ENCODE data around the gene ZNF668.
"Not testable (repeated sequence)": the region's sequence is repeated elsewhere in the genome, so short reads cannot be mapped to it uniquely, and the experiment has no call there.

ZNF668 gene

GRCh38 chr16:31100876-31101641, 27.0 kb upstream of the ZNF668 start:
- not testable (repeated sequence) for DNase-seq

GRCh38 chr16:31099860-31100638, 26.0 kb upstream of the ZNF668 start:
- peak; percentile 16 for DNase-seq

- peak; percentile 100 for DNase-seq
These were observed 20.5 kb upstream of the ZNF668 start, which contains the start of gene VKORC1 for GRCh38 chr16:31094424-31095120. TSS of gene VKORC1 (minus strand) at chr16:31094797. CDS start at chr16:31094729, 68 bp downstream.

- no peak for DNase-seq
These were observed 20.0 kb upstream of the ZNF668 start for GRCh38 chr16:31094088-31094423.

- peak; percentile 47 for DNase-seq
These were observed 19.2 kb upstream of the ZNF668 start for GRCh38 chr16:31093132-31093703.

- DNase-seq: no peak
These were observed 18.3 kb upstream of the ZNF668 start for GRCh38 chr16:31092330-31092729.

- DNase-seq: peak; percentile 65
These were observed 16.5 kb upstream of the ZNF668 start for GRCh38 chr16:31090540-31090939.

GRCh38 chr16:31089199-31089598, 15.2 kb upstream of the ZNF668 start:
- no peak for DNase-seq

GRCh38 chr16:31088459-31089183, 14.6 kb upstream of the ZNF668 start, which contains the start of gene PRSS53:
TSS of gene PRSS53 (minus strand) at chr16:31088943. CDS start at chr16:31088809, 134 bp downstream.
- DNase-seq: no peak

GRCh38 chr16:31087971-31088370, 13.9 kb upstream of the ZNF668 start:
- DNase-seq: no peak

GRCh38 chr16:31087481-31087880, 13.4 kb upstream of the ZNF668 start:
- DNase-seq: no peak

- no peak for DNase-seq
These were observed 12.5 kb upstream of the ZNF668 start for GRCh38 chr16:31086629-31086906.

- no peak for DNase-seq
These were observed 12.0 kb upstream of the ZNF668 start for GRCh38 chr16:31085873-31086628.

- no peak for DNase-seq
These were observed 11.4 kb upstream of the ZNF668 start for GRCh38 chr16:31085411-31085810.

- DNase-seq: no peak
These were observed 10.7 kb upstream of the ZNF668 start for GRCh38 chr16:31084584-31085302.

- no peak for DNase-seq
These were observed 9.9 kb upstream of the ZNF668 start for GRCh38 chr16:31083981-31084380.

GRCh38 chr16:31083556-31083955, 9.5 kb upstream of the ZNF668 start:
- DNase-seq: no peak

- DNase-seq: no peak
These were observed 9.0 kb upstream of the ZNF668 start for GRCh38 chr16:31083081-31083480.

- no peak for DNase-seq
These were observed 8.5 kb upstream of the ZNF668 start for GRCh38 chr16:31082368-31083045.
